Mesothelial cell of epicardium (in vitro differentiated cells): ENCODE data around the gene ELAC1. TPM values are rescaled to one million over a fixed set of nuclear protein-coding genes. Genes with fewer than 3 reads are reported as not detected.
A peak's percentile ranks its signal among the peaks of the same experiment; 100 is the strongest.

Experiments
- DNase-seq, 2 experiments: peaks; one replicate each; pipeline ENCODE4 v3.0.0; 2021; ENCODE audit warnings: low spot score in 2 of 2; ENCODE audit not compliant: unreplicated experiment in 2 of 2
- H3K27ac Mint-ChIP-seq: 2 replicates; pipeline ENCODE4 v1.8.0; 2021; ENCODE audit warnings: mixed read lengths
- H3K27me3 Mint-ChIP-seq: 2 replicates; pipeline ENCODE4 v1.8.0; 2021; ENCODE audit warnings: low read depth, mixed read lengths
- H3K36me3 Mint-ChIP-seq: 2 replicates; pipeline ENCODE4 v1.8.0; 2021; ENCODE audit warnings: mixed read lengths
- H3K4me1 Mint-ChIP-seq: 2 replicates; pipeline ENCODE4 v1.8.0; 2021; ENCODE audit warnings: mixed read lengths
- H3K4me3 Mint-ChIP-seq: 2 replicates; pipeline ENCODE4 v1.8.0; 2021; ENCODE audit warnings: mild to moderate bottlenecking, moderate library complexity, mixed read lengths
- H3K9me3 Mint-ChIP-seq: 2 replicates; pipeline ENCODE4 v1.8.0; 2021; ENCODE audit warnings: mixed read lengths
- total RNA-seq: library from RNA; stranded (reverse); gene quantifications from 3 replicates; pipeline ENCODE4 v1.2.1, GENCODE V29; 2021
- TF ChIP-seq, protein P1 (sequence below): fragments of 200-600 bp; sonication (generic); IDR thresholded peaks from one replicate; pipeline ENCODE4 v1.5.0; 2021; ENCODE audit warnings: antibody characterized with exemption; ENCODE audit not compliant: unreplicated experiment

ELAC1 gene, protein sequence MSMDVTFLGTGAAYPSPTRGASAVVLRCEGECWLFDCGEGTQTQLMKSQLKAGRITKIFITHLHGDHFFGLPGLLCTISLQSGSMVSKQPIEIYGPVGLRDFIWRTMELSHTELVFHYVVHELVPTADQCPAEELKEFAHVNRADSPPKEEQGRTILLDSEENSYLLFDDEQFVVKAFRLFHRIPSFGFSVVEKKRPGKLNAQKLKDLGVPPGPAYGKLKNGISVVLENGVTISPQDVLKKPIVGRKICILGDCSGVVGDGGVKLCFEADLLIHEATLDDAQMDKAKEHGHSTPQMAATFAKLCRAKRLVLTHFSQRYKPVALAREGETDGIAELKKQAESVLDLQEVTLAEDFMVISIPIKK
- total RNA-seq, result 8.2 to 9.5 TPM (median 8.2 TPM) in 3 replicates

DNA sequence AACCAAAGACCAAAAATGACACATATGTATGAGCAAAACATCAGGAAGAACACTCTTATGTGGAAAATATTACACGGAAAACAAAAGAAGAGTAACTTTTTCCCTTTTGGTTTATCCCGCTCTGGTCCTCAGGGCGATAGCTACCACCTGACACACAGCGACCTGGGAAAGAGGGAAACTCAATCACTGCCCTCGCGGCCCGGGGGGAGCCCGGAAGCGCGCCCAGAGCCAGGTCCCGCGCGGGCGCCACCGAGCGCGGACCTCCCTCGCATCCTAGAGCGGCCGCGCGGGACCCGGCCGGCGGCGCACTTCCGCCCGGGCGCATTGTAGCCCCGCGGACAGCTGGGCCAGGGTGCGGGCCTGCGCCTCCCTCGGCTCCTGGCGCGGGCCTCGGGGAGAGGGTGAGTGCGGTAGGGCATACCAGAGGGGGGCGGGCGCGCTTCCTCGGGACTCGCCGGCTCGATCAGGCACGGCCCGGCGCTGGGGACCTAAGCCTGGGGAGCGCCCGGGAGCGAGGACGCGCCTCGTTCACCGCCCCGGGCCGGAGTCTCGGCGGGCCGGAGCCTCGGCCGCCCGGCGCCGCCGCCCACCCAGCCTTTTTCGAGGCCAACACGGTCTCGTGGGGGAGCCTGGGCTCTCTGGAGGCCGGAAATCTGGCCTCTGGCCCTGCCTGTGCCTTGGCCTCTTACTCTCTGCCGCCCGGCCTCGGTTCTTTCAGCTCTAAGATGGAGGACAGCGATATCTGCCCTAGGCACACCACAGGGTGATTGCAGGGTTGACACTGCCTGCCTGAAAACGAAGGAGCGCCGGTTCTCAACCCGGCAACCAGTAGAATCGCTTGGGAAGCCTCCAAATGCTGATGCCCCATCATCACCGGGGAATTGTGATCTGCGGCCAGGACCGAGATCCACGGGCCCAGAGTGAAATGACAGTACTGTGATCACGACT, at the start of gene ELAC1:
Gene ELAC1 (plus strand): TSS at position 327 of the 948 bp plus-strand sequence. CDS start 6,365 bp downstream, outside the sequence.
- peaks cover 5% of the 10 kb centered on the region for H3K36me3 Mint-ChIP-seq
- DNase-seq, result peak; percentile 50 to 79
- H3K4me1 Mint-ChIP-seq, result peaks cover 17% of the 10 kb centered on the region
- H3K27ac Mint-ChIP-seq, result peak within 1 kb of the TSS; percentile 99
- TF ChIP-seq, protein P1, sequence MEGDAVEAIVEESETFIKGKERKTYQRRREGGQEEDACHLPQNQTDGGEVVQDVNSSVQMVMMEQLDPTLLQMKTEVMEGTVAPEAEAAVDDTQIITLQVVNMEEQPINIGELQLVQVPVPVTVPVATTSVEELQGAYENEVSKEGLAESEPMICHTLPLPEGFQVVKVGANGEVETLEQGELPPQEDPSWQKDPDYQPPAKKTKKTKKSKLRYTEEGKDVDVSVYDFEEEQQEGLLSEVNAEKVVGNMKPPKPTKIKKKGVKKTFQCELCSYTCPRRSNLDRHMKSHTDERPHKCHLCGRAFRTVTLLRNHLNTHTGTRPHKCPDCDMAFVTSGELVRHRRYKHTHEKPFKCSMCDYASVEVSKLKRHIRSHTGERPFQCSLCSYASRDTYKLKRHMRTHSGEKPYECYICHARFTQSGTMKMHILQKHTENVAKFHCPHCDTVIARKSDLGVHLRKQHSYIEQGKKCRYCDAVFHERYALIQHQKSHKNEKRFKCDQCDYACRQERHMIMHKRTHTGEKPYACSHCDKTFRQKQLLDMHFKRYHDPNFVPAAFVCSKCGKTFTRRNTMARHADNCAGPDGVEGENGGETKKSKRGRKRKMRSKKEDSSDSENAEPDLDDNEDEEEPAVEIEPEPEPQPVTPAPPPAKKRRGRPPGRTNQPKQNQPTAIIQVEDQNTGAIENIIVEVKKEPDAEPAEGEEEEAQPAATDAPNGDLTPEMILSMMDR, result no peak
- H3K27me3 Mint-ChIP-seq, result no peaks in the 10 kb centered on the region
- H3K4me3 Mint-ChIP-seq, result peak within 1 kb of the TSS; percentile 93
- peaks cover 11% of the 10 kb centered on the region for H3K9me3 Mint-ChIP-seq

- Mint-ChIP-seq H3K9me3 (no peaks in the 10 kb centered on the region), H3K27ac (no peak overlapping the region), H3K36me3 (peaks cover 32% of the 10 kb centered on the region), H3K4me1 (peaks cover 6% of the 10 kb centered on the region), H3K27me3 (no peaks in the 10 kb centered on the region), H3K4me3 (no peak overlapping the region)
- no peak for DNase-seq
- TF ChIP-seq, protein P1, result no peak
Measured at GRCh38 chr18:50918153-50918552, 49.7 kb upstream of the ELAC1 start.

- H3K27me3 Mint-ChIP-seq, result no peaks in the 10 kb centered on the region
- H3K9me3 Mint-ChIP-seq, result peaks cover 16% of the 10 kb centered on the region
- peaks cover 49% of the 10 kb centered on the region for H3K36me3 Mint-ChIP-seq
- no peaks in the 10 kb centered on the region for H3K4me1 Mint-ChIP-seq
- TF ChIP-seq, protein P1, result no peak
- DNase-seq, result no peak
- no peak overlapping the region for H3K4me3 Mint-ChIP-seq
- no peak overlapping the region for H3K27ac Mint-ChIP-seq
Measured at GRCh38 chr18:50924372-50924771, 43.5 kb upstream of the ELAC1 start.

GRCh38 chr18:50926521-50926920, 41.3 kb upstream of the ELAC1 start:
- DNase-seq, result no peak
- Mint-ChIP-seq H3K36me3 (peaks cover 42% of the 10 kb centered on the region), H3K4me3 (no peak overlapping the region), H3K4me1 (no peaks in the 10 kb centered on the region), H3K9me3 (peaks cover 16% of the 10 kb centered on the region), H3K27me3 (no peaks in the 10 kb centered on the region), H3K27ac (no peak overlapping the region)
- TF ChIP-seq, protein P1, result no peak

GRCh38 chr18:50928551-50928950, 39.3 kb upstream of the ELAC1 start:
- Mint-ChIP-seq H3K36me3 (peaks cover 40% of the 10 kb centered on the region), H3K27me3 (no peaks in the 10 kb centered on the region), H3K27ac (no peak overlapping the region), H3K4me3 (no peak overlapping the region), H3K4me1 (no peaks in the 10 kb centered on the region), H3K9me3 (peaks cover 16% of the 10 kb centered on the region)
- DNase-seq, result no peak
- TF ChIP-seq, protein P1, result no peak
